CD4-positive, alpha-beta T cell treated with Interleukin-1 beta for 1 hour (primary cell): ENCODE measurements around the gene FN3KRP.
A peak's percentile ranks its signal among the peaks of the same experiment; 100 is the strongest.
"Not testable (repeated sequence)": the region's sequence is repeated elsewhere in the genome, so short reads cannot be mapped to it uniquely, and the experiment has no call there.

Source experiments
- DNase-seq, 2 donors: peaks; one replicate each; pipeline ENCODE4 v3.0.0-alpha.2; 2020 to 2022

The FN3KRP gene

GRCh38 chr17:82709676-82710498 lies 6.6 kb upstream of the FN3KRP start:
- DNase-seq: no peak

GRCh38 chr17:82710499-82711232 lies 5.8 kb upstream of the FN3KRP start:
- DNase-seq: no peak

- DNase-seq: no peak
These were observed 3.3 kb upstream of the FN3KRP start for GRCh38 chr17:82713071-82713723.

GRCh38 chr17:82718986-82719685 lies 2.6 kb downstream of the FN3KRP start:
- no peak for DNase-seq

DNA sequence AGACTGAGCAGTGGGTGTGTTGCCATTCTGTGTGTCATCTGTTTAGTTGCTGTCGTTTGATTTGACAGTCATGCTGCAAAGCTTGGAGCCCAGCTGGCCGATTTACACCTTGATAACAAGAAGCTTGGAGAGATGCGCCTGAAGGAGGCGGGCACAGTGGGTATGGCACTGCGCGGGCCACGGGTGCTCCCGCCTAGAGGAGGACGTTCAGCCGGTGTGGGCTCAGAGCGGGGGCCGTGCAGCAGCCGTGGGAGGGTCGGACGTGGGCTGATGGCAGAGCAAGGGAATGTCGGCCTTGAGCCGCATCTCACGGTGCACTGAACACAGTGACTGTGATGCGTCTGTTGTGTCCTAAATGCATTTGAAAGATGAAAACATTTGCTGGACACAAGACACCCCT lies 3.7 kb downstream of the FN3KRP start:
- DNase-seq: no peak

- no peak for DNase-seq
These were observed 6.0 kb downstream of the FN3KRP start for GRCh38 chr17:82722341-82723013.

GRCh38 chr17:82723169-82723807 lies 6.8 kb downstream of the FN3KRP start:
- no peak for DNase-seq

GRCh38 chr17:82726427-82726826 lies 9.9 kb downstream of the FN3KRP start:
- no peak for DNase-seq

- no peak for DNase-seq
These were observed 13.2 kb downstream of the FN3KRP start for GRCh38 chr17:82729479-82730260.

- DNase-seq: no peak
These were observed 15.7 kb downstream of the FN3KRP start for GRCh38 chr17:82732118-82732743.

- DNase-seq: peak in 1 of 2 donors; percentile 46
These were observed 18.7 kb downstream of the FN3KRP start, which contains the start of gene FN3K for GRCh38 chr17:82734987-82735866. TSS of gene FN3K (plus strand) at chr17:82735615. CDS start at chr17:82735637, 22 bp downstream.

DNA sequence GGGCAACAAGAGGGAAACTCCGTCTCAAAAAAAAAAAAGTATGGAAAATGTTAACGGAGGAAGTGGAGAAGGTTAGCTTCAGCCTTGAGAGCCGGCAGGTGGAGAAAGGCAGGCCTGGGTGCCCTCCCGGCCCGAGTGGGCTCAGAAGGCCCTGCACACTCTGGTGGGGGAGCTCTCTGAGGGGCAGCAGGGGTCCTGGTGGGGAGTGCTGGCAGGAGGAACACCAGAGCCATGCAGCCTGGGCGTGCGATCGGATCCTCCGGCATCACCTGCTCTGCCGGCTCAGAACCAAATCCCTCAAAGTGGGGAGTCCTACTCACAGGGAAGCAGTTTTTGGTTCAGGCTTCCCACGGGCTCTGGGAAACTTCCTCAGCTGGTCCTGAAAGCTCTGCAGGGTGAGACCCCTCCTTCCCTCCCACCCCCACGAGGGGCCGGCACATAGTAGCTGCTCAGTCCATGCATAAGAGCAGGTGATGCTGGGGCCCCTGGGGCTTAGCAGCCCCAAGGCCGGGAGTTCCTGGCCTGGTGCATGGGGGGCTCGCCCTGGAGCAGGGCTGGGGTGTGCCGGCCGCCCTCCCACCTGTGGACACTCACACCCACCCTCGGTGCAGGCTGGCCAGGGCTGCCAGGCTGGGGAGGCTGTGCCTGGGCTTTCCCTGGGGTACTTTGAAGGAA lies 20.1 kb downstream of the FN3KRP start:
- DNase-seq: no peak

GRCh38 chr17:82737967-82738877 lies 21.7 kb downstream of the FN3KRP start:
- DNase-seq: no peak

- no peak for DNase-seq
These were observed 24.6 kb downstream of the FN3KRP start for GRCh38 chr17:82740906-82741759.

- DNase-seq: no peak
These were observed 27.1 kb downstream of the FN3KRP start for GRCh38 chr17:82743344-82744219.

- DNase-seq: not testable (repeated sequence)
These were observed 28.2 kb downstream of the FN3KRP start for GRCh38 chr17:82744736-82745135.
